HG03460 (cell line): ENCODE data around the gene ZNF730.
"Not testable (repeated sequence)": the region's sequence is repeated elsewhere in the genome, so short reads cannot be mapped to it uniquely, and the experiment has no call there.

Experiments used
- ATAC-seq: cut with Tn5 transposase; IDR thresholded peaks from one replicate; pipeline ENCODE4 v1.9.1; 2021; ENCODE audit not compliant: unreplicated experiment

ZNF730 gene

GRCh38 chr19:23116802-23117571 is at the start of gene ZNF730:
ZNF730 (plus strand) TSS chr19:23117025; CDS start chr19:23117174, 149 bp downstream.
- peak; percentile 95 for ATAC-seq

DNA sequence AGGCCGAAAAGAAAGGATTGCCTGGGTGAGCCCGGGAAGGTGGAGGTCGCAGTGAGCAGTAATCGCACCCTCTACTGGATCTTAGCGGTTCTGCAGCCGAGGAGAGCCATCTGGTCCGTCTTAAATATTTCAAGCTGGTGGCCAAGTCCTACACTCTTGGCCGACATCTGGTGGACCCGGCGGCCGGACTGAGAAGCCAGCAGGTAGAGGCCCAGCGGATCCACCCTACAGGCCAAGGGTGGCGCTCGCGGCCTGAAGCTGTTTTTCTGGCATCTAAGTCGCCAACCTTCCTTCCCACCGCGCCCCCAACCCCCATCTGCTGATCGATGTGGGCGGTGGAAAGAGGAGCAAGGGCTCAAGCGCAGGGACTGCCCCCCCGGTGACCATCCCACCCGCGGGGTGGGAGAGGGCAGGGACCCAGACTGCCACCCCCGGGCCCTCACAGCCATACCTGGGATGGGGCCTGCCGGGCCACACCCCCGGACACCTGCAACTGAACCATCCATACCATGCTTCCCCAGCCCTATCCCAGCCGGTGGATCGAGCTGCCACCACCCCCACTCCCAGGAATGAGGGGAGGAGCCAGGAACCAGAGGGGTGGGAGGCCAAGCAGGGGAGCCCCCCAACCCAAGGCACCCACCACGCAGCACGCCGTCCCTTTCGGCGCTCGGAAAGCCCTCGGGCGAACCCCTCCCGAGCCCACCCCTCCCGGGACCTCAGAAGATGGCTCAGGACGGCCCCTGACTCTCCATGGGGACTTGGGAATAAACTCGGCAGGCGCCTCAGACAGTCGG is 46.3 kb upstream of the ZNF730 start:
- ATAC-seq, result no peak

GRCh38 chr19:23071147-23071511 is 45.7 kb upstream of the ZNF730 start:
- ATAC-seq, result no peak

DNA sequence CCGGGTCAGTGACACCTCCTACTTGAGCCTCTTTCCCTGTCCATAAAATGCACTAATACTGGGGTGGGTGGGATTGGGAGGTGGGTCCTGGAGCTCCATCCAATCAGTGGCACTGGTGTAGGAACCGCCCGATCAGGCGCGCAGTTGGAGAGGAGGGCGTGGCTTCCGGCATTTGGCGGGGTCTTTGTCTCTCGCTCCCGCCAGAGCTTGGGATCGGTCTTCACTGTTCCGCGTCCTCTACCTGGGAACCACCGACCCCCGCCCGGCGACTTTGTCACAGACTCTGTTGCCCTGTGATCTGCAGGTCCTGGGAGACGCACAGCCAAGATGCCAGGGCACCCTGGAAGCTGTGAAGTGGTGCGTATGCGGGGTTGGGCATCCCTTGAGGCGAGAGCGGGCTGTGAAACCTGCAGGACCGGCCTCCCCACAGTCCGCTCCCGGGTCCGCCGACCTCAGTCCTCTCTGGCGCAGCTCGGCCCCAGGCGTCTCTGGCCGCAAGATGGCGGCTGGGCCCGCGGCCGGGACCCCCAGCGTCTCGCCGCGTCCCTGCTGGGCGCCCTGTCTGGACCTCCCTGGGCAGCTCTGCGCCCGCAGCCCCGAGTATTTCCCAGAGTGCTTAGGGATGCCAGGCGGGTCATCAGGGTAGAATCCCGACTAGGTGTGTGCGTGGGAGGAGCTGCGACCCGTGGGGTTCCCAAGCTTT is 41.6 kb upstream of the ZNF730 start:
- ATAC-seq, result peak; percentile 82

DNA sequence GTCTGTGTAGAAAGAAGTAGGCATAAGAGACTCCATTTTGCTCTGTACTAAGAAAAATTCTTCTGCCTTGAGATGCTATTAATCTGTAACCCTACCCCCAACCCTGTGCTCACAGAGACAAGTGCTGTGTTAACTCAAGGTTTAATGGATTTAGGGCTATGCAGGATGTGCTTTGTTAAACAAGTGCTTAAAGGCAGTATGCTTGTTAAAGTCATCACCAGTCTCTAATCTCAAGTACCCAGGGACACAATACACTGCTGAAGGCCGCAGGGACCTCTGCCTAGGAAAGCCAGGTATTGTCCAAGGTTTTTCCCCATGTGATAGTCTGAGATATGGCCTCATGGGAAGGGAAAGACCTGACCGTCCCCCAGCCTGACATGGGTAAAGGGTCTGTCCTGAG is 39.0 kb upstream of the ZNF730 start:
- ATAC-seq, result not testable (repeated sequence)

DNA sequence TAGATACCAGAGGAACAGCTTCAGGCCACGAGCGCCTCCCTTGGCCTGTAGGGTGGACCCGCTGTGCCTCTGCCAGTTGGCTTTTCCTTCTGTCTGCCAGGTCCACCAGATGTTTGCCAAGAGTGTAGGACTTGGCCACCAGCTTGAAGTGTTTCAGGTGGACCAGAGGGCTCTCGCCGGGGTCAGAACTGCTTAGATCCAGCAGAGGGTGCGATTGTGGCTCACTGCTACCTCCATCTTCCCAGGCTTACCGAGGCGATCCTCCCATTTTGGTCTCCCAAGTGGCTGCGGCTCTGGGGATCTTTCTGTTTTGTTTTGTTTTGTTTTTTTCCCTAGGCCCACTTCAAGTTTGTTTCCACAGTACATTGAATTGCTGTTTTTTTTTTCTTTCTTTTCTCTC is 23.0 kb upstream of the ZNF730 start:
- ATAC-seq, result no peak

DNA sequence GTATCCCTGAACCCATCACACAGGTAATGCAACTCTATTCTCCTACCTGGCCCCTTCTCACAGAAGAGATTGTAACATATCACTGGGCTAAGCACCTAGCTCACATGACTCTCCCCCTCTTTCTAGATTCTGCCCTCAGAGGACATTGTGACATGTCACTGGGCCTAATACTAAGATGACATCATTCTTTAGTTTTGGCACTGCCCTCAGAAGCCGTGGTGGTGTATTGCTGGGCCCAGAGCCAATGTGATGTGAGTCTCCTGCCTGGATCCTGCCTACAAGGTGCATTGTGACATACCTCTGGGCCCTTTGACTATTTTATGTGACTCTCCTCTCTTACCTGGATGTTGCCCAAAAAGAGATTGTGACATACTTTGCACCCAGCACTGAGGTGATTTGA is 21.4 kb upstream of the ZNF730 start:
- no peak for ATAC-seq

GRCh38 chr19:23098286-23098685 is 18.5 kb upstream of the ZNF730 start:
- ATAC-seq, result no peak

GRCh38 chr19:23098988-23099387 is 17.8 kb upstream of the ZNF730 start:
- ATAC-seq, result no peak

DNA sequence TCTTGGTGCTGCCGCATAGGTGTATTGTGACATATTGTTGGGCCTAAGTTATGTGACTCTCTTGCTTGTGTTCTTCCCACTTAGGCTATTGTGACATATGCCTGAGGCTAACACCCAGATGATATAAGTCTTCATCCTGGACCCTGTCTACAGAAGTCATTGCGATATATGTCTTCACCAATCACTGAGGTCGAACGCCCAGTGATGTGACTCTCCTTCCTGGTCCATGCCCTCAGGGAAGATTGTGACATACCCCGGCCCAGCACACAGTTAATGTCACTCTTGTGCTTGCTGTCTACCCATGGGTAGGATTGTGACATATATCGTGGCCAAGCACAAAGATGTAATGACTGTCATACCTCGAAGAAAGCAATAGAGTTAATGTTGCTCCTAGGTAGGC is 16.9 kb upstream of the ZNF730 start:
- ATAC-seq, result no peak

DNA sequence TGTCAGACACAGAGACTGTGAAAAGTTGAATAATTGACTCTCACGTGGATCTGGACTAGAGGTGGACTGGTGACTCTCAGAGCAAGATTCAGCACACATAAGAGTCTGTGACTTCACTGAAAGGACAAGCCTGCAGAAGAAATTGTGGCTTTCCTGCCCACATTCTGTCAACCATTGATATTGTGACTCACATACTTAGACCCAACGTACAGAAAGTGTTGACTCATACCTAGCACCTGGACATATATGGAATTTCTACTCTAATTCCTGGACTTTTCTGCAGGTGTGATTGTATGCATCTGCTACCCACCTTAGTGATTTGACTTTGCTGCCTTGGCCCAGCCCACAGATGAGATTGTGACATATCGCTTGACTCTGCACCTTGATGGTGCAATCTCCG is 15.6 kb upstream of the ZNF730 start:
- no peak for ATAC-seq

DNA sequence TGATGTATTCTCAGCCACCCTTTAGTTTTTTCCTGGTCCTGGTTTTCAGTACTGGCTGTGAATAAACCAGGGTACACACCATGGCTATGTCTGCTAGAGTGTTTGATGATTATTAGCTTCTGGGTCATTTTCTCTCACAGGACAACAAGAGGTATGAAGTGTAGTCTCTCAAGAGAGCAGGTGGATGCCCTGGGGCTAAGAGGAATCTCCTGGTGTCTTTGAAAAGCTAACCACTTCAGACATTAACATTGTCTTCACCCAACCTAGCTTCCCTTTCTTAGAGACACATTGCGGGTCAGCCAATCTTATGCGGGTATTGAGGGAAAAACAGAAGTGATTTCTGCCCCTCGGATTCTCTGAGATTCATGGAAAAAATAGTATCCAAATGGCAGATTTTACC is 1.6 kb downstream of the ZNF730 start:
- no peak for ATAC-seq

- ATAC-seq, result not testable (repeated sequence)
Measured at GRCh38 chr19:23134211-23134610, 17.4 kb downstream of the ZNF730 start.

GRCh38 chr19:23145617-23146415 is 29.0 kb downstream of the ZNF730 start:
- ATAC-seq, result no peak

DNA sequence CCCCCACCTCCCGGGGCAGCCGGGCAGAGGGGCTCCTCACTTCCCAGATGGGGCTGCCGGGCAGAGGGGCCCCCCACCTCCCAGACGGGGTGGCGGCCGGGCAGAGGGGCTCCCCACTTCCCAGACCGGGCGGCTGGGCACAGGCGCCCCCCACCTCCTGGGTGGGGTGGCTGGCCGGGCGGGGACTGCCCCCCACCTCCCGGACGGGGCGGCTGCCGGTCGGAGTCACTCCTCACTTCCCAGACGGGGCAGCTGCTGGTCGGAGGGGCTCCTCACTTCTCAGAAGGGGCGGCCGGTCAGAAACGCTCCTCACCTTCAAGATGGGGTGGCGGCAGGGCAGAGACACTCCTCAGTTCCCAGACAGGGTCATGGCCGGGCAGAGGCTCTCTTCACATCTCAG is 43.9 kb downstream of the ZNF730 start:
- no peak for ATAC-seq

- not testable (repeated sequence) for ATAC-seq
Measured at GRCh38 chr19:23168286-23168685, 51.5 kb downstream of the ZNF730 start.

DNA sequence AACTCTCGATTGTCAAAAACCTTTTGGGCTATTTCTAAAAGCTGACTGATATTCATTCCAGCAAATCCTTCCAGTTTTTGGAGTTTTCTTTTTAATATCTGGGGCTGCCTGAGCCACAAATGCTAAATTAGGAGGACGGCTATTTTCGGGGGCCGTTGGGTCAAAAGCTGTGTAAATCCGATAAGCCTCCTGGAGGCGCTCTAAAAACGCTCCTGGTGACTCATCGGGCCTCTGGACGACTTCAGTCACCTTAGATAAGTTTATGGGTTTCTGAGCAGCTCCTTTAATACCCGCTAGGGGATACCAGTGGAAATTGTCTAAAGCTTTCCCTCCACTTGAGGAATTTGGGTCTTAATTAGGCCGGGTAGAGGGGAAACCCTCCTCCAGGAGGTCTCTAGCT is 66.4 kb downstream of the ZNF730 start:
- no peak for ATAC-seq

DNA sequence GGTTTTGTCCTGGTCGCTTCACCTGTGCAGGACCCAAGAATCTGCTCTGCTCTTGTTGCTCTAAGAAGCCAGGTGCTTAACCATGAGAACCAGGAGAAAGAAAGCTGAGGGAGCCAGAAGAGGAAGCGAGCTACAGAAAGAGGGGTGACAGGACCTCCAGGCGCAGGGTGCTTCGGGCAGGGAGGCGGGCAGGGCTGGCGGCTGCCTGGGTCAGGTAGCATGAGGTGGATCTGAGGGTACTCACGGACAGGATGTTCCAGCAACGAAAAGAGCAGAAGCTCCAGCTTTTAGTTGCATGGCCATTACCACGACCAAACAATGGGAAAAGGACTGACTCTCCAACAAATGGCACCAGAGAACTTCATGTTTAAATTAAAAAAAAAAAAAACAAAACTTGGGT is 73.5 kb downstream of the ZNF730 start:
- no peak for ATAC-seq
